GM18502 (cell line): ENCODE results near the gene FBXO38.
A peak's percentile ranks its signal among the peaks of the same experiment; 100 is the strongest.
"Not testable (repeated sequence)": the region's sequence is repeated elsewhere in the genome, so short reads cannot be mapped to it uniquely, and the experiment has no call there.

ENCODE experiments used
- ATAC-seq: cut with Tn5 transposase; IDR thresholded peaks from one replicate; pipeline ENCODE4 v1.9.1; 2021; ENCODE audit warnings: mild to moderate bottlenecking; ENCODE audit not compliant: unreplicated experiment, poor library complexity

The FBXO38 gene

GRCh38 chr5:148466236-148466580 lies 82.5 kb downstream of the FBXO38 start:
- no peak for ATAC-seq

GRCh38 chr5:148467958-148468357 lies 84.2 kb downstream of the FBXO38 start:
- no peak for ATAC-seq

GRCh38 chr5:148468746-148469145 lies 85.0 kb downstream of the FBXO38 start:
- ATAC-seq, result not testable (repeated sequence)

GRCh38 chr5:148469501-148469935 lies 85.8 kb downstream of the FBXO38 start:
- no peak for ATAC-seq

- no peak for ATAC-seq
Observed at GRCh38 chr5:148471379-148471778, 87.6 kb downstream of the FBXO38 start.

GRCh38 chr5:148474025-148474511 lies 90.3 kb downstream of the FBXO38 start:
- no peak for ATAC-seq

GRCh38 chr5:148476302-148476701 lies 92.5 kb downstream of the FBXO38 start:
- ATAC-seq, result no peak

GRCh38 chr5:148477429-148477828 lies 93.7 kb downstream of the FBXO38 start:
- no peak for ATAC-seq

GRCh38 chr5:148482196-148482595 lies 98.4 kb downstream of the FBXO38 start:
- ATAC-seq, result no peak

- ATAC-seq, result peak; percentile 90
Observed at GRCh38 chr5:148482697-148483462, 99.1 kb downstream of the FBXO38 start.

GRCh38 chr5:148483750-148484149 lies 100.0 kb downstream of the FBXO38 start:
- no peak for ATAC-seq

GRCh38 chr5:148484651-148485050 lies 100.9 kb downstream of the FBXO38 start:
- no peak for ATAC-seq

GRCh38 chr5:148486456-148486855 lies 102.7 kb downstream of the FBXO38 start:
- no peak for ATAC-seq

- ATAC-seq, result no peak
Observed at GRCh38 chr5:148488757-148489156, 105.0 kb downstream of the FBXO38 start.

GRCh38 chr5:148491015-148491792 lies 107.4 kb downstream of the FBXO38 start:
- ATAC-seq, result no peak

- ATAC-seq, result no peak
Observed at GRCh38 chr5:148491793-148492184, 108.0 kb downstream of the FBXO38 start.

- no peak for ATAC-seq
Observed at GRCh38 chr5:148492351-148492750, 108.6 kb downstream of the FBXO38 start.
